Right lobe of liver (tissue), 4 donors: Measurements from ENCODE around the gene KLC1.

ENCODE experiments used
- CTCF ChIP-seq, 4 donors: fragments of 200-600 bp in 3 of 4; fragments of 450-650 bp in 1 of 4; IDR thresholded peaks; one replicate each; pipeline versions ENCODE4 v1.5.1 to v1.8.0; 2016 to 2022; ENCODE audit warnings: antibody characterized with exemption in 4 of 4, mild to moderate bottlenecking in 2 of 4
- POLR2A ChIP-seq: fragments of 450-650 bp; IDR thresholded peaks from one replicate; pipeline ENCODE4 v1.6.1; 2017; ENCODE audit warnings: antibody characterized with exemption, mild to moderate bottlenecking
- donor health status: DM: no; HTN: no; CAD: no.
- donor health status: DM: no; HTN: no; CAD: no.
- donor health status: DM: no; HTN: yes; CAD: no.

- TF ChIP-seq POLR2A (no peak), CTCF (IDR thresholded peaks at IDR 0.05) (peak in 2 of 4 donors; percentile 5 to 27)
These were observed 120.8 kb downstream of the KLC1 start for GRCh38 chr14:103749860-103750259.
